ENCODE data around the gene GRM7. TPM values are rescaled to one million over a fixed set of nuclear protein-coding genes. Genes with fewer than 3 reads are reported as not detected.

The GRM7 gene
- polyA plus RNA-seq, 3 donors = 1.2 to 1.8 (median 1.5) TPM

- no peak for DNase-seq
Observed at GRCh38 chr3:7144697-7145308, 283.9 kb downstream of the GRM7 start.

- no peak for DNase-seq
Observed at GRCh38 chr3:7146529-7146928, 285.6 kb downstream of the GRM7 start.

DNA sequence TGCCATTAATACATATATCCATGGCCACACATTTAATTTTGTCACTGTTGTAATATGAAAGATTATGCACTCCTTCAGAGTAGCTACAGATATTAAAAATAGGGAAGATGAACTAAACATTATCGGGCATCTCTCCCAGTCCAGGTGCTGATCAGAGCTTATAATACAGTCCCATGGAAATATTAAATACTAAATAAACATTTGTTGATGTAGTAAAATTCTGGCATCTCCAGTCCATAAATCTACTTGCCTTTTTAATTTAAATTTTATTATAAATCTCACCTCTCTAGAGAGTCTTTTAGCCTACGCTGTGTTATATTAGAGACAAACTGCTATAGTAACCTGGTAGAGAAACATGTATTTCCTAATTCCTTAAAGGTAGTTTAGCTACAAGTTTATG lies 297.6 kb downstream of the GRM7 start:
- DNase-seq = no peak

GRCh38 chr3:7160689-7161088 lies 299.8 kb downstream of the GRM7 start:
- DNase-seq = no peak

- no peak for DNase-seq
Observed at GRCh38 chr3:7166460-7166859, 305.5 kb downstream of the GRM7 start.

DNA sequence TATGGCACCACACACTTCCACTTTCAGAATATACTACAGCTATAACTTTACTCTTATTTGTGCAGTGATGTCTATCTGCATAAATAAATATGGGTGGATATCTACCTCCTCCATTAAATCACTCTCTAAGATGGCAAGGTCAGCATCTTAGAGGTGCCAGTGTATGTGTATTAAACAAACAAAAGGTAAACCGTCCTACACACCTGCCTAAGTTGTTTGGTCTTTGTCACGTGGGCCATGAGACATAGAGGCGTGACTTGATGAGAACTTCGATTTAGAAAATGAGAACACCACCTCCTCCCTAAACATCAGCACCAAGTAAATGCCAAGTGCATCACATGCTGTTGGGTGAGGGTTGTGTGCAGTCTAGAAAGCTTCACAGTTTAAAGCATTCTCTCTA lies 310.6 kb downstream of the GRM7 start:
- DNase-seq = no peak

- no peak for DNase-seq
Observed at GRCh38 chr3:7172996-7173395, 312.1 kb downstream of the GRM7 start.

DNA sequence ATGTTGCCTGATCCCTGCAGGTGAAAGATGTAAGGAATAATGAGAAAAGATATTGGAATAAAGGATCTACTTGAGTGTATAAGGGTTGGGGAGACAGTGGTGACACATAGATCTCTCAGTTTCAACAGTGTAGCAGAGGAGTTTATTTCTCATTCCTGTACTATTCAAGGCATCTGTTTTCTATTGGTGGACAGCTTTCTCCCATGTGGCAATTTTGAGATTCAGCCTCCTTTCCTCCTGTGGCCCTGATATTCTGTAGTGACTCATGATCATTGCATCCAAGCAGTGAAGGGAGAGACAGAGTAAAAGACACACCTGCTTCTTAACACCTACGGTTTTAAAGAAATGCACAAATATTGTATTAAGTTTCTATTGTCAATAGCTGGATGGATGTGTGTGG lies 327.6 kb downstream of the GRM7 start:
- no peak for DNase-seq

DNA sequence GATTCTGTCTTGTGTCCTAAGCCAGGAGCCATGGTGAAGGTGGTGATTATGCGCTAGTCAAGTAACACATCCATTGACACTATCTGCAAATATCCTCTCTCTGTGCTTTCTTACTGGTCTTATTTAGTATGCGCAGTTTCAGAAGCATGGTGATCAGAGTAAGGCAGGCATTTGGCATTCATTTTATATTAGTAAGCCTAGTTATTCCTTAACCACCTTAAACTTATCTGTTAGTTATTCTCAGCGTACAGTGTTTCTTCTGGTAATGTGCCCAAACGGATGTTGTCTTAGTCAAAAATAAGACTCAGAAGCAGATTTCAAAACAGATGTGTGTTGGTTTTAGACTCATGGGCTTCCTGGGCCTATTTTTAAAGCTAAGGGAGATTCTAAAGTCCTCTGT lies 329.2 kb downstream of the GRM7 start:
- DNase-seq = no peak

DNA sequence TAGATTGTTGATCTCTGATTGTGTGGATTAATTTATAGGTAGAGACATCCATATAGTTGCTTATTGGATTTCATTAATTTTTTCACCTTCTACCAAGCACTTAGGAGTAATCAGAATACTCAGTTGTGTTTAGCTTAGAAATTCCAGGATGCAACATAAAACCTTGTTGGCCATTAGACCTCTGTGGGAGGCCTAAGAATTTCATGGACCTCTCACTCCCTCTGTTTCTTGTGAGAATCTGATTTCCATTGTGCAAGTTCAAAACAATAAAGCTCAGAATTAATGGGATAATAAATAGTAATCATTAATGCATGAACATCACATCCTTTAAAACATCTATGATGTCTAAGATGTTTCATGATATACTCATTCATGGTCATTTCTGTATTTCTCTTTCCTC lies 332.4 kb downstream of the GRM7 start:
- no peak for DNase-seq

DNA sequence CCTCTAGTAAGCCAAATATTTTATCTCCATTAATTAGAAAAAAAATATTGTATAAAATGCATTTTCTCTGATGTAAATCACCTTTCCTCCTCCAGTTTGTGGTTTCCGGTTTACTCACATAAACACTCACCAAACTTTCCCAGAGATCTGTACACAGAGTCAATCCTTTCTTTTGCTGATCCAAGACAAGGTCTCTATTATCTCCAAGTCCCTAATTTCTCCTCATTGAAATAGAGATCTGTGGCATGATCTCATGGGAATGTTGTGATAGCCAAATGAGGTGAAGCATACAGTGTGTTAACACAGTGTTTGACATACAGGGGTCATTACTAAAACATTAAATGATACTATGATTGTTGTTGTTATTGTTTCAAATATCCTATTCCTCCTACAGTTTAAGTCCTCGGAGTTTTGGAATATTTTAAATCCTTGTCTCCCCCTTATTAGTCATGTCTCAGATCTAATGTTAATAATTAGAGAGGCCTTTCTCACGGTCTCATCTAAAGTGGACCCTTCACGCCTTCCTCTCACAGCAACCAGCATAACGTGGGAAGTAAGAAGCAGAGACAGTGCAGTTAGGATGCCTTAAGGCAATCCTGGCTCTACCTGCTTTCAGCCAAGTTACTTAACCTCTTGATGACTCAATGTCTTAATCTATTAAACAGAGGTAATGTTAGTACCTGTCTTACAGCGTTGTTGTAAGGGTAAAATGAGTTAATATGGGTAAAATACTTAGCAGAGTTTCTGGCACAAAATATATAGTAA lies 333.3 kb downstream of the GRM7 start:
- no peak for DNase-seq

DNA sequence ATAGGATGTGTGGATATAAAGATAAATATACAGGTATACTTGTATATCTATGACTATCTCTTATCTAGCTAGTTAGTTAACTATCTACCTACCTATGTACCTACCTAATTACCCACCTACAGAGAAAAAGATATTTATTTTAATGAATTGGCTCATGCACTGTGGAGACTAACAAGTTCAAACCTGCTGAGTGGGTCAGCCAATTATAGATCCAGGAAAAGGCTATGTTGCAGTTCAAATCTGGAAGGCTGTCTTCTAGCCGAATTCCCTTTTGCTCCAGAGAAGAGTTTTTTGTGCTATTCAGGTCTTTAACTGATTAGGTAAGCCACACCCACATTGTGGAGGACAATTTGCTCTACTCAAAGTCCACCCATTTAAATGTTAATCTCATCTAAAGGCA lies 335.0 kb downstream of the GRM7 start:
- no peak for DNase-seq

- no peak for DNase-seq
Observed at GRCh38 chr3:7201784-7202183, 340.9 kb downstream of the GRM7 start.

- DNase-seq = no peak
Observed at GRCh38 chr3:7203969-7204847, 343.3 kb downstream of the GRM7 start.

GRCh38 chr3:7204848-7205156 lies 343.9 kb downstream of the GRM7 start:
- no peak for DNase-seq

- no peak for DNase-seq
Observed at GRCh38 chr3:7205535-7205934, 344.6 kb downstream of the GRM7 start.

DNA sequence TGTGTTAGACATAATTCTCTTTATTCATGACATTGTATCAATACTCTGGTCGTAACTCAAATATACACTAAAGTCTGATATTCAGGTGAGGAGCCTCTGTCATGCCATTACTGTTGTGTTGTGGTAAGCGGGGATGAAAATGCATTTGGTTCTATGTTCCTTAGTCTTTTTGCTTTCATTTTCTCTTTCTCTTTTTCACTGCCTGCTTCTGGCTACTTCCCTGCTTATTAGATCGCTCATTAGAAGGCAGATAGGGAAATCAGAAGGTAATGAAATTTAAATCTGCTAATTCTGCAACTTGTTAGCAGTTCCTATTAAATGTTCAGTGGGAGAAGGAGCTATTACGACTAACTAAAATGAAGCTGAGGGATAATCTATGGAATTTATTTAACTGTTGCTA lies 345.0 kb downstream of the GRM7 start:
- DNase-seq = no peak

DNA sequence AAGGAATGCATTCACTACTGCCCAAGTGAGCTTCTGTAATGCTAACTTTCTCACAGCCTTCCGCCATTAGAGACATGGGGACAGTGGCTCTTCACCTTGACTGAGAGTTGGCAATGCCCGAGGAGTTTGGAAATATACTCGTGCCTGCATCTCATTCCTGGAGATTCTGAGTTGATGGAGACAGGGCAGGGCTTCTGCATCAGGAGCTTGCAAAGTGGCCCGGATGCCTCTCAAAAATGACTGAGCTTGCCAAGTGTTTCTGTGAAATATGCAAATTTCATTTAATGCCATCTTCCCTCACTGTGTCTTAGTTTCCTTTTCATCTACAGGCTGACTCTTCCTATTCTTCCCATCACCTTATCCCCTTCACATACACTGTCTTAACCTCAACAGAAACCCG lies 346.2 kb downstream of the GRM7 start:
- DNase-seq = no peak

DNA sequence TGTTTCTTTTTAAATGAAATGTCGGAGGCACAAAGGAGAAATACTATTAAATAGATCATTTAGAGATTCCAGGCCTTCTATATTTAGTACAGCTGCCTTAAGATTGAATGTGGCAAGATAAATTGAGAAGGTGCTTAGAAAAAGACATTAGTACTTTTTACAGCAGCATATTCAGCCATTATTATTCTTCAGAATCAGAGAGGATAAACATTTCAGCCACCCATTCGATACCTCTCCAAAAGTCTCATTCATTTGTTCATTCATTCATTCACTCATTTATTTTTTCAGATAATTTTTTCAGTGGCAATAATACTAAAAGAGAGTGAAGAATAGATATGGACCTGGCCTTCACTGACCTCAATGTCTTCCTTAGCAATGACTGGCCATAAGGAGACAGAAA lies 347.0 kb downstream of the GRM7 start:
- DNase-seq = no peak

- no peak for DNase-seq
Observed at GRCh38 chr3:7209098-7209497, 348.2 kb downstream of the GRM7 start.

- no peak for DNase-seq
Observed at GRCh38 chr3:7211740-7212139, 350.8 kb downstream of the GRM7 start.

- no peak for DNase-seq
Observed at GRCh38 chr3:7215706-7216105, 354.8 kb downstream of the GRM7 start.

- DNase-seq = no peak
Observed at GRCh38 chr3:7226393-7226792, 365.5 kb downstream of the GRM7 start.

Measured in renal pelvis (tissue), 4 donors.